Astrocyte (in vitro differentiated cells and primary cell): ENCODE data around the gene SFT2D3. TPM values are rescaled to one million over a fixed set of nuclear protein-coding genes. Genes with fewer than 3 reads are reported as not detected.

Experiments
- DNase-seq: peaks from one replicate; pipeline ENCODE4 v3.0.0-alpha.2; 2010; ENCODE audit warnings: low read depth
- FAIRE-seq: peaks from 2 replicates; lab custom pipeline; 2011; peaks lifted over from hg19 to GRCh38; lab: Jason Lieb, UNC
- H2AFZ ChIP-seq: 2 replicates; pipeline ENCODE4 v1.6.0; 2012; ENCODE audit warnings: low read depth, low read length, inconsistent platforms
- H3K27ac ChIP-seq: 2 replicates; pipeline ENCODE4 v1.5.1; 2011; ENCODE audit warnings: low read depth, low read length, inconsistent platforms
- H3K27me3 ChIP-seq: 2 replicates; pipeline ENCODE4 v1.6.0; 2011; ENCODE audit warnings: low read length, inconsistent platforms; ENCODE audit not compliant: insufficient read depth
- H3K36me3 ChIP-seq: 2 replicates; pipeline ENCODE4 v1.5.1; 2011; ENCODE audit warnings: low read length, inconsistent platforms; ENCODE audit not compliant: insufficient read depth
- H3K4me1 ChIP-seq: 2 replicates; pipeline ENCODE4 v1.5.1; 2011; ENCODE audit warnings: low read length, inconsistent platforms; ENCODE audit not compliant: insufficient read depth
- H3K4me2 ChIP-seq: 2 replicates; pipeline ENCODE4 v1.6.0; 2012; ENCODE audit warnings: low read length, inconsistent platforms
- H3K4me3 ChIP-seq: 2 replicates; pipeline ENCODE4 v1.5.1; 2011; ENCODE audit warnings: low read depth, mild to moderate bottlenecking, low read length, inconsistent platforms; ENCODE audit not compliant: insufficient read depth
- H3K79me2 ChIP-seq: 2 replicates; pipeline ENCODE4 v1.6.0; 2012; ENCODE audit warnings: mild to moderate bottlenecking, low read length, inconsistent platforms; ENCODE audit not compliant: insufficient read depth
- H3K9ac ChIP-seq: 2 replicates; pipeline ENCODE4 v1.6.0; 2012; ENCODE audit warnings: mild to moderate bottlenecking, low read length, inconsistent platforms
- H3K9me3 ChIP-seq: 2 replicates; pipeline ENCODE4 v1.5.1; 2012; ENCODE audit warnings: low read depth, mild to moderate bottlenecking, low read length, inconsistent platforms; ENCODE audit not compliant: insufficient read depth
- H4K20me1 ChIP-seq: 2 replicates; pipeline ENCODE4 v1.6.0; 2012; ENCODE audit warnings: low read length, inconsistent platforms; ENCODE audit not compliant: insufficient read depth
- H3K27ac Mint-ChIP-seq: one replicate; pipeline ENCODE4 v1.8.0; 2021; ENCODE audit warnings: mild to moderate bottlenecking, mixed read lengths; ENCODE audit not compliant: unreplicated experiment
- H3K27me3 Mint-ChIP-seq: one replicate; pipeline ENCODE4 v1.8.0; 2021; ENCODE audit warnings: low read depth, mixed read lengths; ENCODE audit not compliant: unreplicated experiment
- H3K36me3 Mint-ChIP-seq: one replicate; pipeline ENCODE4 v1.8.0; 2021; ENCODE audit warnings: low read depth, mixed read lengths; ENCODE audit not compliant: unreplicated experiment
- H3K4me1 Mint-ChIP-seq: one replicate; pipeline ENCODE4 v1.8.0; 2021; ENCODE audit warnings: low read depth, mixed read lengths; ENCODE audit not compliant: unreplicated experiment
- H3K4me3 Mint-ChIP-seq: one replicate; pipeline ENCODE4 v1.8.0; 2021; ENCODE audit warnings: mild to moderate bottlenecking, moderate library complexity, mixed read lengths; ENCODE audit not compliant: unreplicated experiment
- H3K9me3 Mint-ChIP-seq: one replicate; pipeline ENCODE4 v1.8.0; 2021; ENCODE audit warnings: mild to moderate bottlenecking, mixed read lengths; ENCODE audit not compliant: unreplicated experiment
- CTCF ChIP-seq: IDR thresholded peaks from 2 replicates; pipeline ENCODE4 v1.5.1; 2011; ENCODE audit warnings: low read depth, mild to moderate bottlenecking, inconsistent platforms, low read length, moderate library complexity; ENCODE audit not compliant: insufficient read depth
- EZH2 ChIP-seq: IDR thresholded peaks from 2 replicates; pipeline ENCODE4 v1.6.1; 2012; ENCODE audit warnings: mild to moderate bottlenecking, low read length, inconsistent platforms; ENCODE audit not compliant: insufficient read depth
- total RNA-seq: library from RNA; stranded (reverse); gene quantifications from 2 replicates; pipeline ENCODE4 v1.2.1, GENCODE V29; 2021

The SFT2D3 gene
- total RNA-seq, 1 donor from 2014 or later: 2.9 TPM

- no peak overlapping the region for H3K27ac Mint-ChIP-seq
- FAIRE-seq: no peak
- no peak for DNase-seq
- no peaks in the 10 kb centered on the region for H3K36me3 ChIP-seq
- H3K4me2 ChIP-seq: peak overlapping the region; percentile 85
- no peaks in the 10 kb centered on the region for H3K9me3 ChIP-seq
- peaks cover 6% of the 10 kb centered on the region for H3K36me3 Mint-ChIP-seq
- TF ChIP-seq CTCF (no peak), EZH2 (no peak)
- H3K4me1 ChIP-seq: peaks cover 13% of the 10 kb centered on the region
- no peak overlapping the region for H2AFZ ChIP-seq
- peaks cover 10% of the 10 kb centered on the region for H3K27me3 ChIP-seq
- no peak overlapping the region for H3K9ac ChIP-seq
- peaks cover 21% of the 10 kb centered on the region for H3K27me3 Mint-ChIP-seq
- no peaks in the 10 kb centered on the region for H3K9me3 Mint-ChIP-seq
- H3K4me1 Mint-ChIP-seq: peaks cover 20% of the 10 kb centered on the region
- peak overlapping the region; percentile 91 for H3K4me3 Mint-ChIP-seq
- no peak overlapping the region for H3K4me3 ChIP-seq
- H3K79me2 ChIP-seq: peaks cover 7% of the 10 kb centered on the region
- no peak overlapping the region for H3K27ac ChIP-seq
- H4K20me1 ChIP-seq: peaks cover 10% of the 10 kb centered on the region
Measured at GRCh38 chr2:127673291-127674069, 27.8 kb upstream of the SFT2D3 start.

- Histone ChIP-seq H3K79me2 (peaks cover 2% of the 10 kb centered on the region), H3K36me3 (no peaks in the 10 kb centered on the region), H4K20me1 (peaks cover 7% of the 10 kb centered on the region), H2AFZ (peak overlapping the region; percentile 66), H3K4me3 (peak overlapping the region; percentile 52), H3K4me1 (peaks cover 13% of the 10 kb centered on the region), H3K27ac (no peak overlapping the region), H3K4me2 (peak overlapping the region; percentile 85), H3K27me3 (peaks cover 10% of the 10 kb centered on the region), H3K9me3 (no peaks in the 10 kb centered on the region), H3K9ac (peak overlapping the region; percentile 62)
- Mint-ChIP-seq H3K4me1 (peaks cover 20% of the 10 kb centered on the region), H3K4me3 (peak overlapping the region; percentile 91), H3K9me3 (no peaks in the 10 kb centered on the region), H3K36me3 (peaks cover 6% of the 10 kb centered on the region), H3K27ac (peak overlapping the region; percentile 94), H3K27me3 (peaks cover 25% of the 10 kb centered on the region)
- TF ChIP-seq EZH2: no peak
- TF ChIP-seq CTCF: no peak
- FAIRE-seq: no peak
- no peak for DNase-seq
Measured at GRCh38 chr2:127674241-127675209, 26.8 kb upstream of the SFT2D3 start.
